Measurements from ENCODE around the gene TSPAN14. TPM values are rescaled to one million over a fixed set of nuclear protein-coding genes. Genes with fewer than 3 reads are reported as not detected.
A peak's percentile ranks its signal among the peaks of the same experiment; 100 is the strongest.

TSPAN14 gene
- polyA plus RNA-seq, 3 donors: 123 to 160 (median 146) TPM

DNA sequence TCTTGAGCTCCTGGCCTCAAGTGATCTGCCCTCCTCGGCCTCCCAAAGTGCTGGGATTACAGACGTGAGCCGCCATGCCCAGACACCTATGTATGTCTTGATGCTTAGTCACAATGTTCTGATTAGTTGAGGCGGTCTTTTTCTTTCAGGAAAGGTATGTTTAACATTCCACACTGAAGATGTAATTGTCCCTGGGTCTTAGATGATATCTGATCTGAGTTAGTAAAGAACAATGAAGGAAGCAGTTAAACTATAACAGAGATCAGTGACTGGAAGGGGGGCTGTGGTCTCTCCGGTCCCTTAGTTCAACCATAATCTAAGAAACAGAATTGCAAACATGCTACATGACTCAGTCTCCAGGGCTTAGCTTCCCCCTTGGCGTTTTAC, 52.1 kb downstream of the TSPAN14 start:
- Histone ChIP-seq H3K36me3 (replicated peaks in 1 of 2; ENCODE audit: control insufficient read depth in 1 of 2, insufficient read depth in 2 of 2, low read length in 2 of 2) (peaks cover 39 to 64% of the 10 kb centered on the region in 2 donors), H3K27me3 (ENCODE audit: control insufficient read depth in 2 of 2, insufficient read depth in 2 of 2, low read length in 2 of 2) (no peaks in the 10 kb centered on the region), H3K4me2 (replicated peaks; ENCODE audit: extremely low read depth, low read length, poor library complexity, severe bottlenecking) (no peak overlapping the region), H3K79me2 (ENCODE audit: insufficient read depth, low read length) (peaks cover 97% of the 10 kb centered on the region), H2AFZ (ENCODE audit: insufficient read depth, low read depth, low read length, poor library complexity, severe bottlenecking) (no peak overlapping the region), H3K27ac (ENCODE audit: low read depth in 1 of 2, low read length in 2 of 2) (peak overlapping the region in 1 of 2 donors; percentile 95), H3K9ac (ENCODE audit: insufficient read depth, low read length, poor library complexity, severe bottlenecking) (no peak overlapping the region), H3K9me3 (replicated peaks in 1 of 2; ENCODE audit: control insufficient read depth in 1 of 2, insufficient read depth in 1 of 2, low read length in 2 of 2) (no peaks in the 10 kb centered on the region), H3K4me1 (ENCODE audit: control insufficient read depth in 1 of 2, insufficient read depth in 2 of 2, low read length in 2 of 2) (peaks cover 47 to 48% of the 10 kb centered on the region in 2 donors), H3K4me3 (replicated peaks in 1 of 3; ENCODE audit: low read depth in 2 of 3, low read length in 3 of 3) (no peak overlapping the region), H4K20me1 (ENCODE audit: insufficient read depth, low read length) (peaks cover 100% of the 10 kb centered on the region)
- peaks cover 62% of the 10 kb centered on the region for H3K4me1 Mint-ChIP-seq
- no peaks in the 10 kb centered on the region for H3K9me3 Mint-ChIP-seq
- WGBS (ENCODE audit: insufficient coverage): 89% methylated on average over 4 of the region's 6 CpGs
- H3K27ac Mint-ChIP-seq: peak overlapping the region in 3 of 7 donors; percentile 57 to 97 (median 92)
- DNase-seq: no peak
- peaks cover 66 to 83% of the 10 kb centered on the region in 2 donors for H3K36me3 Mint-ChIP-seq
- intact Hi-C loops (cut with micrococcal nuclease): loop anchor here in 1 of 2 donors (5.0 kb wide), 1 partner anchor 119 kb away; no protein-coding TSS in a partner anchor
- H3K4me3 Mint-ChIP-seq: no peak overlapping the region
- H3K27me3 Mint-ChIP-seq (ENCODE audit: low read depth in 3 of 3): no peaks in the 10 kb centered on the region
- TF ChIP-seq, protein P1, sequence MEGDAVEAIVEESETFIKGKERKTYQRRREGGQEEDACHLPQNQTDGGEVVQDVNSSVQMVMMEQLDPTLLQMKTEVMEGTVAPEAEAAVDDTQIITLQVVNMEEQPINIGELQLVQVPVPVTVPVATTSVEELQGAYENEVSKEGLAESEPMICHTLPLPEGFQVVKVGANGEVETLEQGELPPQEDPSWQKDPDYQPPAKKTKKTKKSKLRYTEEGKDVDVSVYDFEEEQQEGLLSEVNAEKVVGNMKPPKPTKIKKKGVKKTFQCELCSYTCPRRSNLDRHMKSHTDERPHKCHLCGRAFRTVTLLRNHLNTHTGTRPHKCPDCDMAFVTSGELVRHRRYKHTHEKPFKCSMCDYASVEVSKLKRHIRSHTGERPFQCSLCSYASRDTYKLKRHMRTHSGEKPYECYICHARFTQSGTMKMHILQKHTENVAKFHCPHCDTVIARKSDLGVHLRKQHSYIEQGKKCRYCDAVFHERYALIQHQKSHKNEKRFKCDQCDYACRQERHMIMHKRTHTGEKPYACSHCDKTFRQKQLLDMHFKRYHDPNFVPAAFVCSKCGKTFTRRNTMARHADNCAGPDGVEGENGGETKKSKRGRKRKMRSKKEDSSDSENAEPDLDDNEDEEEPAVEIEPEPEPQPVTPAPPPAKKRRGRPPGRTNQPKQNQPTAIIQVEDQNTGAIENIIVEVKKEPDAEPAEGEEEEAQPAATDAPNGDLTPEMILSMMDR (IDR thresholded peaks at IDR 0.05): no peak

DNA sequence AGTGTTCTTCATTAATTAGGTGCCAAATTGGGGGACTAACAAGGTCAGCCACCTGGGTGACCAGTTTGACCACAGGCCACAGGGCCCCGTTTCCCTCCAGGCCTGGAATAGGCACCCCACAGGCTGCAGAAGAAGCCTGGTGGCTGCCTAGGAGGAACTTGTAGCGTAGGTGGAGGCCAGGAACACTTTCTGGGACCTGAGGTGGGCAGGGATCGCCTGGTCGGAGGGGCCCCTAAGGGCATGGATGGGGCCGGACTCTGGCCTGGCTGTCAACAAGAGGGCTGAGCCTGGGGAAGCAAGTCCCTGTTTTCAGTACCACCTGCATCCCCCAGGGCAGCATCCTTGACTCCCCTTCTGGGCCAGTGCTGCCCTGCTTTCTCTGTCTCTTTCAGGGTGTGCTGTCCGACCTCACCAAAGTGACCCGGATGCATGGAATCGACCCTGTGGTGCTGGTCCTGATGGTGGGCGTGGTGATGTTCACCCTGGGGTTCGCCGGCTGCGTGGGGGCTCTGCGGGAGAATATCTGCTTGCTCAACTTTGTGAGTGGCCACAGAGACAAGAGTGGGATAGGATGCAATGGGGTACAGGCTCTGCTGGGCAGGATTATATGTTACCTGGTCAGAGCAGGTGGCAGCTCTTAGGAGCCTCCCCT, 52.9 kb downstream of the TSPAN14 start:
- Mint-ChIP-seq H3K27me3 (ENCODE audit: low read depth in 3 of 3) (no peaks in the 10 kb centered on the region), H3K4me1 (peaks cover 54% of the 10 kb centered on the region), H3K9me3 (no peaks in the 10 kb centered on the region), H3K36me3 (peaks cover 67 to 83% of the 10 kb centered on the region in 2 donors), H3K4me3 (no peak overlapping the region), H3K27ac (peak overlapping the region in 3 of 7 donors; percentile 10 to 74 (median 12))
- Histone ChIP-seq H3K9me3 (replicated peaks in 1 of 2; ENCODE audit: control insufficient read depth in 1 of 2, insufficient read depth in 1 of 2, low read length in 2 of 2) (no peaks in the 10 kb centered on the region), H3K4me1 (ENCODE audit: control insufficient read depth in 1 of 2, insufficient read depth in 2 of 2, low read length in 2 of 2) (peaks cover 39 to 41% of the 10 kb centered on the region in 2 donors), H3K9ac (ENCODE audit: insufficient read depth, low read length, poor library complexity, severe bottlenecking) (no peak overlapping the region), H3K27ac (ENCODE audit: low read depth in 1 of 2, low read length in 2 of 2) (peak overlapping the region in 1 of 2 donors; percentile 43), H3K79me2 (ENCODE audit: insufficient read depth, low read length) (peaks cover 97% of the 10 kb centered on the region), H2AFZ (ENCODE audit: insufficient read depth, low read depth, low read length, poor library complexity, severe bottlenecking) (no peak overlapping the region), H3K36me3 (replicated peaks in 1 of 2; ENCODE audit: control insufficient read depth in 1 of 2, insufficient read depth in 2 of 2, low read length in 2 of 2) (peaks cover 47 to 66% of the 10 kb centered on the region in 2 donors), H3K4me3 (replicated peaks in 1 of 3; ENCODE audit: low read depth in 2 of 3, low read length in 3 of 3) (no peak overlapping the region), H3K4me2 (replicated peaks; ENCODE audit: extremely low read depth, low read length, poor library complexity, severe bottlenecking) (no peak overlapping the region), H3K27me3 (ENCODE audit: control insufficient read depth in 2 of 2, insufficient read depth in 2 of 2, low read length in 2 of 2) (no peaks in the 10 kb centered on the region), H4K20me1 (ENCODE audit: insufficient read depth, low read length) (peaks cover 100% of the 10 kb centered on the region)
- no peak for DNase-seq
- whole genome bisulfite sequencing (ENCODE audit: insufficient coverage): 100% methylated on average over 11 of the region's 13 CpGs
- TF ChIP-seq, protein P1 (IDR thresholded peaks at IDR 0.05): no peak
- intact Hi-C loops (cut with micrococcal nuclease): loop anchor here in 1 of 2 donors (5.0 kb wide), 1 partner anchor 120 kb away; no protein-coding TSS in a partner anchor

All from CD14-positive monocyte (primary cell).